Amniotic epithelial cell (primary cell): ENCODE measurements around the gene DLG3.
"Not testable (repeated sequence)": the region's sequence is repeated elsewhere in the genome, so short reads cannot be mapped to it uniquely, and the experiment has no call there.

Source experiments
- DNase-seq: peaks from one replicate; pipeline ENCODE4 v3.0.0-alpha.2; 2010; ENCODE audit warnings: low read depth

The DLG3 gene

GRCh38 chrX:70444326-70444945 is at the start of gene DLG3:
Gene DLG3, plus strand, starts transcription at chrX:70444835. Its CDS starts 367 bp downstream, at chrX:70445202.
- DNase-seq, result no peak

- DNase-seq, result peak; percentile 52
These were observed 45.7 kb upstream of the DLG3 start for GRCh38 chrX:70398899-70399298.

GRCh38 chrX:70400181-70400580 is 44.5 kb upstream of the DLG3 start:
- DNase-seq, result not testable (repeated sequence)

- DNase-seq, result no peak
These were observed 41.9 kb upstream of the DLG3 start for GRCh38 chrX:70402721-70403120.

- DNase-seq, result no peak
These were observed 39.6 kb upstream of the DLG3 start for GRCh38 chrX:70405003-70405402.

DNA sequence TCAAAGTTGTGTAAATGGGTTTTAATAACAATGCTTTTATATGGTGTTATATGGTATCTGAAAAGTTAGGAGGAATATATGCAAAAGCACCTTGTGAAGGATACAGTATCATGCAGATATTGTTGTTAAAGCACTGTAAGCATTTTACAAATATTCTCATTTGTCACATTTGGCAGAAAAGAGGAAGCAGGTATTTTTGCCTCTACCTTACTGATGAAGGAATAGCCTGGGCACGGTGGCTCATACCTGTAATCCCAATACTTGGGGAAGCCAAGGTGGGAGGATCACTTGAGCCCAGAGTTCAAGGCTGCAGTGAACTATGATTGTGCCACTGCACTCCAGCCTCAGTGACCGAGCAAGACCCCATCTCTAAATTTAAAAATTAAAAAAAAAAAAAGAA is 33.7 kb upstream of the DLG3 start:
- no peak for DNase-seq

DNA sequence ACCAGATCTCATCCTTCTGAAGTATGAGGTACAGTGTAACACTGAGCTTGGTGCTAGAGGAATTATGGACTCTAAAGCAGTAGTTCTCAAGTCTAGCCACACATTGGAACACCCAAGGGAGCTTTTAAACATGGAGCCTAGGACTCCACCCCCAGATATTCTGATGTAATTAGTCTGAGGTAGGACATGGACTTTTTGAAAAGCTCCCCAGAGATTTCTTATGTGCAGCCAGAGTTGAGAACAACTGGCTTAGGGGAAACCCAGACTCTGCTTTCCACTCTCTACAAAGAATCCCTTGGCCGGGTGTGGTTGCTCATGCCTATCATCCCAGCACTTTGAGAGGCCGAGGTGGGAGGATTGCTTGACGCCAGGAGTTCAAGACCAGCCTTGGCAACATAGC is 33.2 kb upstream of the DLG3 start:
- DNase-seq, result no peak

DNA sequence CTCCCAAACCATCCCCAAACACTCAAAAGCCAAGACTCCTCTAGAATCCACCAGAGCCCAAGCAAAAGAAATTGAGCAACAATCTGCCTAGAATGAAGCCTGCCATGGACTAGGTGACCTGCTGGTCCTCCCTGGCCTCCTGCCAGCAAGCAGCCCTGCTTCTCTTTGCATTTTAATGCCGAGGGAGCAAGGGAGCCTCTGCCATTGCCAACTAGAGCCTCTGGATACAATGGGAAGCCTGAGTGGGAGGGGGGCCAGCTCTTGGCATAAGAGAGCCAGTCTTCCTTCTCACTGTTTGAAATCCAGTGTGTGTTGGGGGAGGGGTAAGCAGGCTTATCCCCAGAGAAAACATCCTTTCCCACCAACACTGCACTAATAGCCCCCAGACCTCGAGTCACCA is 23.0 kb upstream of the DLG3 start:
- no peak for DNase-seq

- peak; percentile 41 for DNase-seq
These were observed 21.7 kb upstream of the DLG3 start, which contains the start of gene GDPD2 for GRCh38 chrX:70422851-70423341. Gene GDPD2, plus strand, starts transcription at chrX:70423314. Its CDS starts 1,671 bp downstream, at chrX:70424985.

DNA sequence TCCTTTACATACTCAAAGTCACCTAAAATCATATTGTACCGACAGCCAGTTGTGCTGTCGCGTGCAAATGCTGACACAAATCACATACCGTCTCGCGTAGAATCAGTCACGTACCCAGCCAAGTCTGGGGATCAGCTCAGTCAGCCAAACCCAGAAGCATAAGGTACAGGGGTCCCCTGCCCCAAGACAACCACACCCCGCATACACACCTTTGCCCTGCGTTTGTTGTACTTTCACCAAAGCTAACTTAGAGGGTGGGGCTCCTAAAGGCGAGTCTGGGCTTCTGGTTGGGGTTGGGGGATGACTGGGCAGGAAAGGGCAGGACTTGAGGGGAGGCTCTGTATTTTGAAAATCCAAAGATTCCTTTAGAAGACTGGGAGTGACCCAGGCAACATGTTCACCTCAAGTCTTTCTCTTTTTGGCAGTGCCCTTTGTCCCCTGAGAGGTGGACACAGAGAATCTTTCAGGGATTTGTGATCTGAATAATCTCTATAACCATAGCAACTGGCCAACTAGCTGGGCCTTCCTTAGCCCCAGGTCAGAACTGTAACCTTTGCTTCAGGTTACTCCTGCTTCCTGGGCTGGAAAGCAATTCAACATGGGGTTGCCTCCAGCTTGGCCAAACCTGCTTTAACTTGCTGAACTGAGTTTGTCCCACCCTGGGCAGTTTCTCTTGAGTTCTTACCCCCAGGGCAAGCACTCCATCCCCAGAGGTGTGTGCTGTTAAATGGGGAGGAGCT is 20.5 kb upstream of the DLG3 start:
- no peak for DNase-seq

DNA sequence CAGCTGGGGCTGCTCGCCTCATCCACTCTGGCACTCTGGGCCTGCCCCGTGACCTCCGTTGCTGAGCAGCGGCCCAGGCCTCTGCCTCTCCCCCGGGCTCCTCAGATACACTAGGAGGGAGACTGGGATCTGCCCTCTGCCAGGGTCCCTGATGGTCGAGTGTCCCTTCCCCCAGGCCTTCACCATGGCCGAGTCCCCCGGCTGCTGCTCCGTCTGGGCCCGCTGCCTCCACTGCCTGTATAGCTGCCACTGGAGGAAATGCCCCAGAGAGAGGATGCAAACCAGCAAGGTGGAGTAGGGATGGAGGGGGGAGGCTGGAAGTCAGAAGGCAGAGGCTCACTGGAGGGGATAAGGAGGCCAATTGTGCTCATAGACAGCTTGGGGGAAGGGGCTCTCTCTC is 19.8 kb upstream of the DLG3 start:
- DNase-seq, result no peak

- DNase-seq, result no peak
These were observed 18.1 kb upstream of the DLG3 start for GRCh38 chrX:70426286-70427278.

DNA sequence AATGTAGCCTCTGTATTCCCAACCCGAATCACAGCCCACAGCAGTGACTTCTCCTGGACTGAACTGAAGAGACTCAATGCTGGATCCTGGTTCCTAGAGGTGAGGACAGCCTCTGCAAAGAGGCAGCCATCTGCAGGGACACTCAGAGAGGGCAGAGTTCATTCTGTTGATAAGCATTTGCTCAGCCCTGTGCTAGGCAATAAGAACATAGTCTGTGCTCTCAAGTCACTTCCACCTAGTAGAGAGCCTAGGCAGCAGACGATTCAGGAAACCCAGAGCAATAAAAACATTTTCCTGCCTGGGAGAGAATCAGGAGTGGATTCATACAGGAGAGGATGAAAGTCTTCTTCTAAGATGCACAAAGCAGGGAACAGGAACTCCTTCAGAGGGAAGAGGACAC is 17.3 kb upstream of the DLG3 start:
- DNase-seq, result no peak

DNA sequence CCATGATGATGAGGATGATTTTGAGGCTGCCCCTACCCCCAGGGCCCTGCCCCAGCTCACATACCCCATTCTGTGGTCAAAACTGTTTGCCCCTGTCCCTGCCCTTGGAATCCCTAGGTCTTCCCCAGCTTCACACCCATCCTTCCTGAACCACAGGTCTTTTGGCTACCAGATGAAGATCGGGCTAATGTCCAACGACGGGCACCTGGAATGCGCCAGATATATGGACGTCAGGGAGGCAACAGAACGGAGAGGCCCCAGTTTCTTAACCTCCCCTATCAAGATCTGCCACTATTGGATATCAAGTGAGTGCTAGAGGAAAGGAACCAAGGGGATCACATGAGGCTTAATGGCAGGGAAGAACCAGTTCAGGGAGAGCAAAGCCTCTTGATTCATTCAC is 14.9 kb upstream of the DLG3 start:
- DNase-seq, result no peak

DNA sequence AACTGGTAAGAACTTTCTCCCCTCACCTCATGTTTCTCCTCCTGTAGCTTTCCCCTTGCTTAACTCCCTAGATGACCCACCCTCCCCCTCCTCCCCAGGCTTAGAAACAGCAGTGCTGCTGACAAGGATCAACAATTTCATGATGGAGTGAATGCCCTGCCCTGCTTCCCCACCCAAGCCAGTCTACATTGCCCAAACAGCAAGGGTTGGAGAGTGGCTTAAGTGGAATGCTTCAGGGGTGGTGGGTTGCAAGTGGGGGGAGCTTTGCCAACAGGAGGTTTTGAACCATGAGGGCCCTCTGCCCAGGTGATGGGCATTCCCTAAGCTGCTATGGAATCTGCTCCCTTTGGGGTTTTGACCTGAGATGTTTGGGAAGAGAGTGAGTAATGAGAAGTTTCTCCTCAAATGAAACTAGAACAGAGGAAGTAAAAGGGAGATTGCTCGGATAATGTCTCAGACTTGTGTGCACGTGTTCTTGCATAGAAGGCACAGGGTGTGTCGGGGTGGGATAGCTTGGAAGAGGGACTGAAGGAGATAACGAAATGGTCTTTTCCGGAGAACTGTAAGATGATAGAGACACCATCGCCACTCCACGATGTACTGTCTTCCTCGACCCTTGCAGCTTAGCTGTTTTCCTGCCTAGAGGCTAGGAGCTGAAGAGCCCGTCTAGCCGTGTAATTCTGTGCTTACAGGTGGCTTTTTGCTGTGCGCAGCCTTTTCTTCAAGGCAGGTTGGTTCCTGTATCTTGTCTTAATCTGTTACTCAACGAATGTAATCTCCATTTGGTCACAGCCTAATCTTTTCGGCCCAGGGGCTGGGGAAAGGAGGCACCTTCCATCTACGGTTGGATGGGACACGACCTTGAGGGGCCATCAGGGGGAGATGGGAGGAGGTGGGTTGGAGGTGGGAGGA is 11.4 kb upstream of the DLG3 start:
- DNase-seq, result no peak

GRCh38 chrX:70433848-70434351 is 10.7 kb upstream of the DLG3 start:
- DNase-seq, result no peak

DNA sequence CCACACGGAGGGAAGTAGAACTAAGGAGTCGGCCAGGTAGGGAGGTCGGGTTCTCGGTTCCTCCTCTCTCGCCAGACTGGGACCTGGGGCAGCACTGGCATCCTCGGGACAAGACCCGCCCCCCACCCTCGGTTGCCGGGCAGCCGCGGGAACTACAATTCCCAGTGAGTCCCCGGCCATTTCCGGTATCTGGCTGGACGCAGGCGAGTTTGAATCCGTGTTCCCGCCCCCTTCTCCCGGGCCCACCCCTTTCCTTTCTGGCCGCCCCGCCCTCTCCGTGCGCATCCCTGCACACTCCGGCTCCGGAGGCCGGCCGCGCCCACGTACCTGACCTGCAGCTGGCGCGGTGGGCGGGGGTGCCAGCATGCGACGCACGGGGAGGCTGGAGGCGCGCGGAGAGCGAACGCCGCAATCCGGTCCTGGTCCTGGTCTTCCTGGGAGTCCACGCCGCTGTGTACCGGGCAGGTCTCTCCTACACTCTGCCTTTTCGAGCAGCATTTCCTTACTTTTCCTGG is 10.2 kb upstream of the DLG3 start:
- peak; percentile 68 for DNase-seq

DNA sequence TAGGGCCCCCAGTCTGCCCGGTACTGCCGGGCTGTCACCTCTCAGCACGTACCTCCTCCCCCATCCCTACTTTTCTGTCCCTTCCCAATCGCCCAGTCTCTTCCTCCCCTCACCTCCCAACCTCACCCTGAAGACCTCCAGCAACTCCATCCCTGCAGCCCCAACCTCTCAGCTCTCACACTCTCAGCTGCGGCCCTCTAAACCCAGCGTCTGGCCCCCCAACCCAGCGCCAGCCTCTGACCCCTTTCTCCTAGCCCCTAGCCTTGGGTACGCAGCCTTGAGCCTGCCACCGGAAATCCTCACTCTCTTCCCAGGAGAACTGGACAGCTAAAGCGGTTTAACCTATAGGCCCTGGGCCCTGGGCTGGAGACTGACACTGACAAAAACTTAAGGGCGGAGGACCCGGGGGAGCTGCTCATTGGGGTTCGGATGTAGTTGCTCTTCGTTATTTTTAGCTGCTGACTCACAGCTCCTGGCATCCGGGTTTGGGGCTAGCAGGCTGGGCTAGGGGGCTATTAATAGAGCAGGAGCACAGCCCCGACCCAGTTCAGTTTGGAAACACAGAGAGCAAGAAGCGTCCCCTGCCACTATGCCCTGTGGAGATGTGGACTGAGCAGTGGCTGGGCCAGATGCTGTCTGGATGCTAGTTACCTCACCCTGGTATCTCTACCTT is 9.6 kb upstream of the DLG3 start:
- no peak for DNase-seq

- DNase-seq, result no peak
These were observed 8.3 kb upstream of the DLG3 start for GRCh38 chrX:70436343-70436742.

DNA sequence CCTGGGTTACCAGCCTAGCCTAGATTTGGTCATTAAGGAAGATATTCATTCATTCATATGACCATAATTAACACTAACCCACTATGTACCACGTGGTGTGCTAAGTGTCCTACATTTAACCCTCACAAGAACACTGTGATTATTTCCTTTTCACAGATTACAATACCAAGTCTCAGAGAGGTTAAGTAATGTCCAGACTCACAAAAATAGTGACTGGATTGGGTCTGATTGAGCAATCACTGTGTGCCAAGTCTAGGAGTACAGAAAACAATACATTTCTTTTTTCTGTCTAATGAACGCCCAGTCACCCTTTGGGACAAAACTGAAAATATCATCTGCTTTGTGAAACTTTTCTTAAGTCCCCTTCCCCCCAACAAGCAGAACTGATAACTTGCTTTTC is 7.6 kb upstream of the DLG3 start:
- no peak for DNase-seq
